ENCODE results near the gene CDC20B. TPM values are rescaled to one million over a fixed set of nuclear protein-coding genes. Genes with fewer than 3 reads are reported as not detected.

Gene CDC20B
- total and polyA plus RNA-seq, 2 of the 8 experiments (the other 6 are each of a cell fraction or from before 2014, with no cell fraction given): 0.06 TPM; not detected in 1

GRCh38 chr5:55146543-55147151 lies 26.3 kb downstream of the CDC20B start:
- DNase-seq (ENCODE audit: low read depth in 1 of 2, low spot score in 2 of 2) (peak; percentile 80 to 90), FAIRE-seq (peak; percentile 97)
- H3K79me2 ChIP-seq (ENCODE audit: control insufficient read depth in 1 of 2, insufficient read depth in 2 of 2, low read length in 2 of 2): no peaks in the 10 kb centered on the region
- no peak overlapping the region for H3K23ac ChIP-seq (ENCODE audit: insufficient read length)
- H3K4me2 ChIP-seq (ENCODE audit: insufficient read depth in 1 of 2, low read depth in 2 of 2, low read length in 2 of 2): no peak overlapping the region
- no peak overlapping the region for H4K91ac ChIP-seq (replicated peaks; ENCODE audit: insufficient read length, low read length)
- H2BK20ac ChIP-seq (ENCODE audit: low read length): no peak overlapping the region
- H2BK120ac ChIP-seq (replicated peaks; ENCODE audit: low read depth, low read length): no peak overlapping the region
- no peak overlapping the region for H2BK12ac ChIP-seq (ENCODE audit: low read depth, low read length)
- no peak overlapping the region for H3K56ac ChIP-seq (replicated peaks; ENCODE audit: insufficient read length, low read depth, low read length)
- no peaks in the 10 kb centered on the region for H3K79me1 ChIP-seq (ENCODE audit: low read depth, low read length)
- POLR2A ChIA-PET (ENCODE audit: partially characterized antibody): interaction anchor here (1.4 kb wide), 2 partner anchors 13 to 241 kb away, joined by 4 to 6 read pairs; partner anchors contain the start of gene GPX8
- H2AFZ ChIP-seq (ENCODE audit: low read length): no peak overlapping the region; the same call in 1 of the 2 replicates
- H4K5ac ChIP-seq (ENCODE audit: insufficient read length, low read depth, low read length): no peak overlapping the region
- H3K4me1 ChIP-seq (replicated peaks in 1 of 4; ENCODE audit: control insufficient read depth in 3 of 4, insufficient read depth in 4 of 4, low read length in 3 of 4): no peaks in the 10 kb centered on the region
- H3K36me3 ChIP-seq (ENCODE audit: control insufficient read depth in 2 of 4, insufficient read depth in 4 of 4, low read length in 3 of 4): no peaks in the 10 kb centered on the region
- no peaks in the 10 kb centered on the region for H4K20me1 ChIP-seq (replicated peaks in 1 of 2; ENCODE audit: control insufficient read depth in 1 of 2, insufficient read depth in 2 of 2, low read length in 2 of 2)
- H2BK5ac ChIP-seq (ENCODE audit: low read depth, low read length): no peak overlapping the region
- H2BK15ac ChIP-seq (ENCODE audit: low read length): no peak overlapping the region
- no peak overlapping the region for H4K8ac ChIP-seq (ENCODE audit: extremely low read depth, insufficient read depth, low read length)
- no peak overlapping the region for H3K4ac ChIP-seq (replicated peaks; ENCODE audit: insufficient read length, low read depth, low read length)
- no peak for TF ChIP-seq PHF8 (conservative IDR thresholded peaks at IDR 0.05; ENCODE audit: low read depth, low read length)
- TF ChIP-seq SP2 (IDR thresholded peaks at IDR 0.05; ENCODE audit: low read length): no peak
- no peak for TF ChIP-seq TBP (IDR thresholded peaks at IDR 0.05; ENCODE audit: low read depth, low read length)
- TF ChIP-seq RAD21 (IDR thresholded peaks at IDR 0.05 in 1 of 2, conservative IDR thresholded peaks at IDR 0.05 in 1 of 2; ENCODE audit: low read depth in 2 of 2, low read length in 2 of 2): peak; percentile 99 to 100
- peak; percentile 34; the same call in 1 of the 2 replicates for TF ChIP-seq JUND (IDR thresholded peaks at IDR 0.05; ENCODE audit: low read length)
- TF ChIP-seq CTCF (IDR thresholded peaks at IDR 0.05; ENCODE audit: control extremely low read depth in 1 of 3, insufficient read depth in 1 of 3, low read depth in 1 of 3, low read length in 3 of 3): peak; percentile 74 to 97 (median 92)
- no peak for TF ChIP-seq SUZ12 (IDR thresholded peaks at IDR 0.05; ENCODE audit: low read length)
- TF ChIP-seq CBX8 (IDR thresholded peaks at IDR 0.05; ENCODE audit: borderline replicate concordance, low read depth, low read length): no peak
- CTCF ChIA-PET (ENCODE audit: partially characterized antibody): interaction anchor here (0.6 to 3.6 kb wide), 23 partner anchors 8 to 251 kb away, joined by 3 to 59 read pairs (median 3); partner anchors contain the start of gene GPX8
- H3K9me3 ChIP-seq (ENCODE audit: insufficient read depth in 2 of 2, low read depth in 1 of 2, low read length in 1 of 2): no peaks in the 10 kb centered on the region
- no peak overlapping the region for H2AK5ac ChIP-seq (ENCODE audit: low read depth, low read length)
- WGBS, 2 experiments (ENCODE audit: extremely low coverage in 1 of 2, insufficient coverage in 1 of 2, insufficient read length in 1 of 2, insufficient replicate concordance in 2 of 2, low coverage in 1 of 2, low lambda C conversion rate in 2 of 2, missing lambda C conversion rate in 1 of 2): 25% methylated on average over 11 of the region's 11 CpGs; no CpG with 5 or more reads in 1 of the 2 experiments
- H3K18ac ChIP-seq (ENCODE audit: extremely low read depth, low read length): no peak overlapping the region
- H3K27ac ChIP-seq (ENCODE audit: low read depth, low read length): no peak overlapping the region
- H3K9ac ChIP-seq (replicated peaks in 1 of 4; ENCODE audit: extremely low read depth in 1 of 4, low read depth in 3 of 4, low read length in 3 of 4): no peak overlapping the region
- no peak overlapping the region for H3K14ac ChIP-seq (ENCODE audit: insufficient read length)
- peak overlapping the region in 1 of 4 experiments; percentile 10; a peak in 1 of 8 replicates for H3K4me3 ChIP-seq (ENCODE audit: extremely low read depth in 1 of 4, insufficient read depth in 2 of 4, low read depth in 3 of 4, low read length in 4 of 4)
- no peaks in the 10 kb centered on the region for H3K23me2 ChIP-seq (ENCODE audit: low read depth, low read length)
- H3K27me3 ChIP-seq (replicated peaks in 1 of 4; ENCODE audit: control insufficient read depth in 3 of 4, extremely low read depth in 1 of 4, insufficient read depth in 3 of 4, low read length in 3 of 4): no peaks in the 10 kb centered on the region

Data from H1 (cell line).